ENCODE data around the gene INSC.

INSC gene

GRCh38 chr11:15178214-15178613 lies 63.5 kb downstream of the INSC start:
- Histone ChIP-seq H3K4me3 (no peak overlapping the region), H3K27ac (no peak overlapping the region)

DNA sequence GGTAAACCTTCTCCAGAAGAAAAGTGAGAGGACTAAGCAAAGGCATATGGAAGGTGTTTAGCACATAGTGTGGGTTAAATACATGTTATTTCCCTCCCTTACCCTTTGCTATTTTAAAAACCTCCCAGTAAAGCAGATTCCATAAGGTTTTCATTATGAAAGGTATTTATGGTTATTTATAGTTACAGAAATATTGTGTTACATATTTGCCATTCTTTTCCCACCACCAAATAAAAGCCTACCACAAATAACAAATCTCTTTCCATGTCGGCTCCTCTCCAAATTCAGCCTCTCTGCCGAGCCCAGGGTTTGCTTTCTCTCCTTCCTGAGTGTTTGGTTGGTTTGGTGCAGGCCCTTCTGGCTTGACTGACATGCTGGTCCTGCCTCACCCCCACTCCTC lies 64.4 kb downstream of the INSC start:
- Histone ChIP-seq H3K27ac (peak overlapping the region in 1 of 21 experiments; percentile 50), H3K4me3 (no peak overlapping the region)

- H3K4me3 ChIP-seq: no peak overlapping the region
- no peak overlapping the region for H3K27ac ChIP-seq
These were observed 65.6 kb downstream of the INSC start for GRCh38 chr11:15180212-15180792.

DNA sequence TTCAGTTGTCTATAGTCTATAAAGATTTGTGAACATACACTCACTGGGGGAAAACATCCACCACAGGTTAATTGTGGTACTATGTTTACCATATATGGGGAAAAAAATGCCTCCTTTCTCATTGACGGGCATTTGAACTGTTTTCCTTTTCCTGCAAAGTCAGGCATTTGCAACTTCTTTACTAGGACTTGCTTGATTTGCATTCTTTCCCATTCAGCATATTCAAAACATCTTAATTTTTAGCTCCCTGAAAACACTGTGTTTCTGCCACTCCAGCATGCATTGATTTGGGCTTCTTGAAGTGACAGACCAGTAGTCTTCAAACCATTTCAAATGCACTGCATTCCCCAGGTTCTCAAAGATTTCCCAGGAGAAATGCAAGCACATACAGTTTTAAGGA lies 67.6 kb downstream of the INSC start:
- Histone ChIP-seq H3K4me3 (no peak overlapping the region), H3K27ac (no peak overlapping the region)

GRCh38 chr11:15185021-15185420 lies 70.3 kb downstream of the INSC start:
- no peak overlapping the region for H3K4me3 ChIP-seq
- H3K27ac ChIP-seq: no peak overlapping the region

DNA sequence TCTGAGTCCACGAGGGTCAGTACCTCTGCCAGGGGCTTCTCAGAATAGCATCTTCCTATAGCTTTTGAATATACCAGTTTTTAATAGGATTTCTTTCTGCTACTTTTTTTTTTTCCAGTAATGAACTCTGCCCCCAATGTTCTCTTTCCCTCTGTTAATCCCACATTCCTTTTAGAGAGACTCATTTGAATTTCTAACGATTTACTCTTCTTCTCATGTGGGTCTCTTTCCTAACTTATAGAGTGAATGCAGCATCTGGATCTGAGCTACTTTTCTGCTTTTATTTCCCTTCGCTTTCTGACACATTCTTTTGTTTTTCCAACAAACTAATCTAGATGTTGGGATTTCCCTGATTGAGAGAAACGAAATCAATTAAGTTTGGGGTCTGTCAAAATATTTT lies 71.4 kb downstream of the INSC start:
- Histone ChIP-seq H3K4me3 (no peak overlapping the region), H3K27ac (no peak overlapping the region)

DNA sequence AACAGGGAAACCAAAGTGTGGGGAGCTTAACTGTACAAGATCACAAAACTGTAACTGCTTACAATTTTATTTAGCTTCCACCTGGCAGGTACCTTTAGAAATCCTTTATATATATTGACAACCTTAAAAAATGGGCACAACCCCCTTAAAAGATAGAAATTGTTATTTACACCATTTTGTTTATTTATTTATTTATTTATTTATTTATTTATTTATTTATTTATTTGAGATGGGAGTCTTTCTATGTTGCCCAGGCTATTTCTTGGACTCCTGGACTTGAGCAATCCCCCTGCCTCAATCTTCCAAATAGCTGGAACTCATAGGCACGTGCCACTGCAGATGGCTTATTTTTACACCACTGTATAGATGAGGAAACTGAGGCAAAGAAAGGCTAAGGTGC lies 74.5 kb downstream of the INSC start:
- no peak overlapping the region for H3K27ac ChIP-seq

DNA sequence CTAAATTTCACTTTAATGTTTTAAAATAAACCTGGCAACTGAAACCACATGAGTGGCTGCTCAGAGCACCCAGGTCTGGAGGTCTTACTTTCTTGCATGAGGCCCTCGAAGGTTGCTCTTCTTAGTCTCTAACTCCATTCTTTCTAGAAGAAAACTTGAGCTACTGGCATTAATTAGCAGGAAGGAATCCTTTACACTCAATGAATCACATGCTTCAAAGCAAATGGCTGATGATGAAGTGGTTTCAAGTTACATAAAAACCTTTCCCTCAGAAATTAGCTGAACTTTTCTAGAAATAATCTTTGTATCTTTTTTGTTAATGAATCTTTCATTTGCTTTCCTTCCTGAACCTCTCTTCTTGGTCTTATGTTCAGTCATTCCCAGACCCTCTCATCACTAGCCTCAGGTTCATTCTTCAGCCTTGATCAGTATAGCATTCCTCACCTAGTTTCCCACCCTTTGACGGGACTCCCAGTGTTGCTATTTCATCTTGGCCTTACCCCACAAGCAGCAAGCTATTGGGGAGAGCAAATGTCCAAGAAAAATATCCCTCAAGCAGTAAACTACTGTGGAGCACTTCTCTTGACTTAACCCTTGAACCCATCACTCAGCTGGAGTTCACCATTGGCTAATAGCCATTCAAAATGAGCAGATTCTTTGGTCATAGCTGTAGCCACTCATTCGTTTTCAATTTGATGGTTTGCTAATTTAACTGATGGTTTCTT lies 75.1 kb downstream of the INSC start:
- no peak overlapping the region for H3K4me3 ChIP-seq
- no peak overlapping the region for H3K27ac ChIP-seq

More for the DNA sequence above, 74.5 kb downstream of the INSC start:
- H3K4me3 ChIP-seq: no peak overlapping the region

DNA sequence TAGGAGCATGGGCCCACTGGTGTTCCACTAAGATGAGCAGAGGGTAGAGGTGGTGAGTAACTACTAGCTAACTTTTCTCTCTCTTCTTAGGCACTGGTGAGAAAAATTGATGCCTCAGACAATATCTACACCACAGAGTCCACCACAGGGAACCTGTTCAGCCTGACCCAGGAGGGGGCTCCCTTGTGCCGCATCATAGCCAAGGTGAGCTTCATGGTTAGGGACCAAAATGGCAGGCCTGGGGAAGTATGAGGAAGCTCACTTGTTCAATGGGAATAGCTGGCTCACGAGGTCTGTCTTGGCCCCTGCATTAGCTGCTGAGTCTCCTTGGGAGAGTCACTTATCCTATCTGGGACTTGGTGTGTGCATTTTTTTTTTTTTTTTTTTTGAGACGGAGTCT lies 75.9 kb downstream of the INSC start:
- H3K4me3 ChIP-seq: no peak overlapping the region
- no peak overlapping the region for H3K27ac ChIP-seq

GRCh38 chr11:15192005-15192556 lies 77.4 kb downstream of the INSC start:
- Histone ChIP-seq H3K4me3 (no peak overlapping the region), H3K27ac (no peak overlapping the region)

- Histone ChIP-seq H3K27ac (no peak overlapping the region), H3K4me3 (no peak overlapping the region)
These were observed 80.1 kb downstream of the INSC start for GRCh38 chr11:15194671-15195415.

DNA sequence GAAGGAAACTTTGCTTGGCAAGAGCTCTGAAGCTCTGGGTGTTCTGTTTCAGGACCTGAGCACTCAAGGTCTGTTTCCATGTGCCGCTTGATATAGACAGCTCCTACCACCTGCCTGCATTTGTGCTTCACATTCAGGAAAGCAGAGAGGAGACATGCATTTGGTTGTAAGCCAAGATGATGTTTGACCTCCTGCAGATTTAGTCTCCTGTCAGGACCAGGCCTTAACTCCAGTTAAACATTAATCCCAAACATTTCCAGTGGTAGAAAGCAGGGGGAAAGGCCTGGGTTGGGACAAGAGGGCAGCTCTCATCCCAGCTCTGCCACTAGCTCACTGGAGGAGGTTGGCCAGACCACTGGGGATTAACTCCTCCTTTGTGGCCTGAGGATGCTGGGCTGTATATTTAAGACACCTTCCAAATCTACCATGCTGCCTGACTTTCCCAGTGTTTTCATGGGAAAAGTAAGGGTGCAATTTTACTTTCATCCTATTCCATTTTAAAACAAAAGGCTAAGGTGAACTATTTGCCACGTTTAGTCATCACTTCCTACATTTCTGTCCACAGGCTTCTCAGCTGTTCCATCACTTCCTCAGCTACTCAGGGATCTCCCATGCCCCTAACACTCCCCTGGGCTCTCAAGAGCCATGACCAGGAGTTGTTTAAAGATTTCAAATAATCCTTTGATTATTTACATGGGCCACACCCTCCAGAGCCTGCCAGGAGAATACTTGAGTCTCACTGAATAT lies 80.9 kb downstream of the INSC start:
- no peak overlapping the region for H3K27ac ChIP-seq
- no peak overlapping the region for H3K4me3 ChIP-seq

GRCh38 chr11:15196704-15197103 lies 82.0 kb downstream of the INSC start:
- no peak overlapping the region for H3K27ac ChIP-seq
- H3K4me3 ChIP-seq: no peak overlapping the region

DNA sequence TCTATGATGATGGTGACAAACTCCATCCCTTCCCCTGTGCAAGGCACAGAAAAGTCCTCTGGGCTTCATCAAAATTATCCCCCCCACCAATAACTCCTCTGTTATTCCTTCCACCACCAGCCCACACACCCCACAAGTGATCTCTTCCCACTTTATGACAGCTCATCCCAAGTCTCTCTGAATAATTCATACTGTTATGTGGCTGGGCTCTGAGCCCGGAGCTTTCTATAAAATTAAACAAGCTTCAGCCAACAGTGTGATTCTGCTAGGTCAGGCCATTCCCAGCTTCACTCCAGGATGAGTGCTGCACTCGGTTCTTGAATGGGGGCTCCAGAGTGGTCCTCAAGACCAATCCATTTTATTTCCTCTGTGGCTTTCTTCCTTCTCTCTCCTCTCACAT lies 83.0 kb downstream of the INSC start:
- H3K27ac ChIP-seq: no peak overlapping the region
- no peak overlapping the region for H3K4me3 ChIP-seq

- H3K27ac ChIP-seq: no peak overlapping the region
- H3K4me3 ChIP-seq: no peak overlapping the region
These were observed 83.6 kb downstream of the INSC start for GRCh38 chr11:15198284-15198683.

GRCh38 chr11:15199693-15200092 lies 85.0 kb downstream of the INSC start:
- no peak overlapping the region for H3K27ac ChIP-seq
- H3K4me3 ChIP-seq: no peak overlapping the region

DNA sequence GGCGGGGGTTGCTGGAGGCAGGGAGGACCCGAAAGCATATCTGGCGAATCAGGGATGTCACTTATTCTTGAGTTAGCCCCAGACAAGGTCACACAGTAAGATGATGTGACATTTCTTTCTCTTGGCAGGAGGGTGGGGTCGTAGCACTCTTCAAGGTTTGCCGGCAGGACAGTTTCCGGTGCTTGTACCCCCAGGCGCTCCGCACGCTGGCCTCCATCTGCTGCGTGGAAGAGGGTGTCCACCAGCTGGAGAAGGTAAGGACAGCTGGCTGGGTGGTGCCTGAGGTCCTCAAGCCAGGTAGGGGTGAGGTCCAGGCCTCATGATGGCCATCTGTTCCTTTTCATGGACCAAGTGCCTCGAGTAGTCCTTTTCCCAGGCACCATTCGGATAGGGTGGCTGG lies 86.0 kb downstream of the INSC start:
- no peak overlapping the region for H3K4me3 ChIP-seq
- H3K27ac ChIP-seq: no peak overlapping the region

DNA sequence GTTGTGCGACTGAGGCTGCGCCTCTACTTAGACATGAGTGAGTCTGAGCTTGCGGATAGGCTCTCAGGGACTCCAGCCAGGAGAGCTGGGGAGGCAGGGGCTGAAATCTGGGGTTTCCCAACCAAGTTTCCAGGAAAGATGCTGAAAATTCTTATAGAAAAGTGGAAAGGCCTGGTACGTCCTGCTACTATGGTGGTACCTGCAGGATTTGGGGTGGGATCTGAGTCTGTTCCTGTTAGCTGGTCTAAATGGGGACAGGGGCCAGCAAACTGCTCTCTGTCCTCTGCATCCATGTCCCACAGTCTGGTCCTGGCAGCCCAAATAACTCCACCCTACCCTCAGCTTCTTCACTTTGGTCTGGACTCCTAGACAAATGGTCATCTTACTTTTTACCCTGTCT lies 86.9 kb downstream of the INSC start:
- no peak overlapping the region for H3K27ac ChIP-seq
- H3K4me3 ChIP-seq: no peak overlapping the region

- Histone ChIP-seq H3K27ac (no peak overlapping the region), H3K4me3 (no peak overlapping the region)
These were observed 87.9 kb downstream of the INSC start for GRCh38 chr11:15202626-15203025.

DNA sequence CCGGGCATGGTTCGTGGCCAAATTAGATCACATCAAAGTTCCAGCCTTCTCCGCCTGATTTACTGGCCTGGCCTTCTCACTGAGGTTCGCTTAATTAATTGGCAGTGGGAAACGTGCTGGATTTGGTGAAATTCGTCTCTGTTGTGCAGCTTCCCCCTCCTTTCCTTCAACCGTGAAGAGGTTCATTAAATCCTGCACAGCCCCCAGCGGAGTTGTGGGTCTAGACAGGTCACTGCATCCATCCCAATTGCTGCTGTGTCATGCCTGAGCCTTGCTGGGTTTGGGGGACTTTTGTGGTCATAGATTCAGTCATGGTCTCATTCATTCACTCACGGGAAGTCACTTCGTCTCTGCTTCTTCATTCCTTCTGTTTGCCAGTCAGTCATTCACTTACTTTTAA lies 90.0 kb downstream of the INSC start:
- Histone ChIP-seq H3K27ac (no peak overlapping the region), H3K4me3 (no peak overlapping the region)
